C4-2B (cell line): ENCODE results near the gene PDRG1.

ENCODE experiments used
- CTCF ChIP-seq: fragments of 450-650 bp; conservative IDR thresholded peaks from 2 replicates; pipeline ENCODE4 v1.5.1; 2017; ENCODE audit warnings: mild to moderate bottlenecking
- ZFX ChIP-seq: fragments of 450-650 bp; IDR thresholded peaks from 2 replicates; pipeline ENCODE4 v1.6.1; 2017

GRCh38 chr20:31953556-31954148 is 1.8 kb upstream of the PDRG1 start:
- TF ChIP-seq CTCF, result no peak
- no peak for TF ChIP-seq ZFX
